Gastrocnemius medialis (tissue), 4 donors: Measurements from ENCODE around the gene HDC. TPM values are rescaled to one million over a fixed set of nuclear protein-coding genes. Genes with fewer than 3 reads are reported as not detected.

ENCODE experiments used
- ATAC-seq, 2 donors: fragments of 150-250 bp; one replicate each; pipeline ENCODE4 v1.9.1; 2016
- DNase-seq, 2 donors: peaks; one replicate each; pipeline ENCODE4 v3.0.0-alpha.2; 2019
- H3K27ac ChIP-seq, 4 donors: fragments of 200-600 bp; sonication (generic); 1 replicate in 1 of 4; 2 replicates in 3 of 4; pipeline ENCODE4 v1.5.1; 2016 to 2018; ENCODE audit warnings: mild to moderate bottlenecking in 2 of 4, moderate library complexity in 1 of 4
- H3K27me3 ChIP-seq, 3 donors: fragments of 200-600 bp; sonication (generic) in 2 of 3; 1 replicate in 1 of 3; 2 replicates in 2 of 3; pipeline versions ENCODE4 v1.5.1 to v1.6.0; 2016 to 2019; ENCODE audit warnings: mild to moderate bottlenecking in 1 of 3, moderate library complexity in 1 of 3
- H3K36me3 ChIP-seq, 2 donors: fragments of 200-600 bp; sonication (generic) in 1 of 2; one replicate each; pipeline ENCODE4 v1.5.1; 2017 to 2018
- H3K4me1 ChIP-seq, 2 donors: fragments of 200-600 bp; sonication (generic) in 1 of 2; one replicate each; pipeline ENCODE4 v1.5.1; 2016 to 2017; ENCODE audit warnings: mild to moderate bottlenecking in 2 of 2
- H3K4me3 ChIP-seq, 4 donors: fragments of 200-600 bp; sonication (generic) in 3 of 4; 1 replicate in 1 of 4; 2 replicates in 3 of 4; pipeline ENCODE4 v1.5.1; 2016 to 2019; ENCODE audit warnings: mild to moderate bottlenecking in 2 of 4
- H3K9me3 ChIP-seq, 3 donors: fragments of 200-600 bp; sonication (generic) in 2 of 3; 1 replicate in 1 of 3; 2 replicates in 2 of 3; pipeline ENCODE4 v1.5.1; 2016 to 2019
- POLR2A ChIP-seq, 2 donors: fragments of 450-650 bp; IDR thresholded peaks; one replicate each; pipeline ENCODE4 v1.6.1; 2017; ENCODE audit warnings: antibody characterized with exemption in 2 of 2, mild to moderate bottlenecking in 2 of 2, moderate library complexity in 2 of 2
- in situ Hi-C, 4 donors: fragments of 200-750 bp; cut with MboI; loops; one replicate each; pipeline versions ENCODE4 v1.15.0 to v1.8.0; 2017; ENCODE audit warnings: low sequenced_read_pairs in 4 of 4
- intact Hi-C: fragments of 100-400 bp; cut with DNase I; formaldehyde crosslinking; loops from one replicate; pipeline ENCODE4 v1.15.1; 2023; ENCODE audit warnings: low total_unique reads
- total RNA-seq, 4 donors: library from RNA; depleted of rRNA; stranded (reverse); fragments of >200 nt; gene quantifications; one replicate each; pipeline versions ENCODE4 v1.1.0 to v1.2.3, GENCODE V29; 2016
- TF ChIP-seq, protein P1 (sequence below), 5 experiments: fragments of 450-650 bp in 3 of 5; fragments of 200-600 bp in 2 of 5; sonication (generic) in 2 of 5; IDR thresholded peaks in 4 of 5; conservative IDR thresholded peaks in 1 of 5; 1 replicate in 4 of 5; 2 replicates in 1 of 5; pipeline ENCODE4 v1.5.1; 2016 to 2019; ENCODE audit warnings: antibody characterized with exemption in 5 of 5, mild to moderate bottlenecking in 3 of 5, moderate library complexity in 3 of 5

The HDC gene
- total RNA-seq, 4 donors from 2014 or later, result 0.09 to 0.20 TPM; not detected in 2

DNA sequence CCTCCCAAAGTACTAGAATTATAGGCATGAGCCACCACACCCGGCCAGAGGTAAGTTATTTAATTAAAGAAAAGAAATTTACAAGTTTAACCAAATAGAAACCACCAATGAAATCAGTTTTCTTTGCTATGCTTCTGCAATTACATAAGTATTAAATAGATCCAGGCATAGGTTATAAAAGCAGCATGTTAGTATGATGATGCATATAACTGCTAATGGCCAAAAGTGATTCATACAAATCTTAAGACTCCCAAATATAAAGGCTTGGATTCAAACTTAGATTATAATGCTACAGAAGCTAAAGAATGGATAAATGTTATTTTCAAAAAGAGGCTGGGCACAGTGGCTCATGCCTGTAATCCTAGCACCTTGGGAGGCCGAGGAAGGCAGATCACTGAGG, 32.8 kb upstream of the HDC start:
- in situ Hi-C loops, result no loop called here
- Histone ChIP-seq H3K4me3 (no peak overlapping the region), H3K36me3 (peaks cover 0 to 71% of the 10 kb centered on the region in 2 donors), H3K9me3 (no peaks in the 10 kb centered on the region), H3K27ac (no peak overlapping the region), H3K4me1 (no peaks in the 10 kb centered on the region), H3K27me3 (no peaks in the 10 kb centered on the region)
- no peak for TF ChIP-seq POLR2A (IDR thresholded peaks at IDR 0.05)
- TF ChIP-seq, protein P1, sequence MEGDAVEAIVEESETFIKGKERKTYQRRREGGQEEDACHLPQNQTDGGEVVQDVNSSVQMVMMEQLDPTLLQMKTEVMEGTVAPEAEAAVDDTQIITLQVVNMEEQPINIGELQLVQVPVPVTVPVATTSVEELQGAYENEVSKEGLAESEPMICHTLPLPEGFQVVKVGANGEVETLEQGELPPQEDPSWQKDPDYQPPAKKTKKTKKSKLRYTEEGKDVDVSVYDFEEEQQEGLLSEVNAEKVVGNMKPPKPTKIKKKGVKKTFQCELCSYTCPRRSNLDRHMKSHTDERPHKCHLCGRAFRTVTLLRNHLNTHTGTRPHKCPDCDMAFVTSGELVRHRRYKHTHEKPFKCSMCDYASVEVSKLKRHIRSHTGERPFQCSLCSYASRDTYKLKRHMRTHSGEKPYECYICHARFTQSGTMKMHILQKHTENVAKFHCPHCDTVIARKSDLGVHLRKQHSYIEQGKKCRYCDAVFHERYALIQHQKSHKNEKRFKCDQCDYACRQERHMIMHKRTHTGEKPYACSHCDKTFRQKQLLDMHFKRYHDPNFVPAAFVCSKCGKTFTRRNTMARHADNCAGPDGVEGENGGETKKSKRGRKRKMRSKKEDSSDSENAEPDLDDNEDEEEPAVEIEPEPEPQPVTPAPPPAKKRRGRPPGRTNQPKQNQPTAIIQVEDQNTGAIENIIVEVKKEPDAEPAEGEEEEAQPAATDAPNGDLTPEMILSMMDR (IDR thresholded peaks at IDR 0.05 in 4 of 5, conservative IDR thresholded peaks at IDR 0.05 in 1 of 5), result no peak
- no peak for DNase-seq
- intact Hi-C loops, result no loop called here
- no peak for ATAC-seq

- ATAC-seq, result no peak
- peaks cover 0 to 53% of the 10 kb centered on the region in 2 donors for H3K36me3 ChIP-seq
- intact Hi-C loops, result no loop called here
Observed at GRCh38 chr15:50295966-50296365, 30.4 kb upstream of the HDC start.

DNA sequence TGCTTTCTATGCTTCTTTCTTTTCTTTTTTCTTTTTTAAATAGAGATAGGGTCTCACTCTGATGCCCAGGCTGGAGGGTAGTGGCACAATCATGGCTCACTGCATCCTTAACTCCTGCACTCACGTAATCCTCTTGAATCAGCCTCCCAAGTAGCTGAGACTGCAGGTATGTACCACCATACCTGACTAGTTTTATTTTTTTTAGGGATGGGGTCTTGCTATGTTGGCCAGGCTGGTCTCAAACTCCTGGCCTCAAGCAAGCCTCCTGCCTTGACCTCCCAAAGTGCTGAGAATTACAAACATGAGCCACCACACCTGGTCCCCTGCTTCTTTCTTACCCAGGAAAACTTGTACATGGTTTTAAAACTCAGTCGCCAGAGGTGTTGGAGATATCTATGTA, 24.2 kb upstream of the HDC start:
- TF ChIP-seq POLR2A (IDR thresholded peaks at IDR 0.05), result no peak
- TF ChIP-seq, protein P1 (IDR thresholded peaks at IDR 0.05 in 4 of 5, conservative IDR thresholded peaks at IDR 0.05 in 1 of 5), result no peak
- intact Hi-C loops (no loop called here), in situ Hi-C loops (no loop called here)
- Histone ChIP-seq H3K36me3 (peaks cover 0 to 45% of the 10 kb centered on the region in 2 donors), H3K4me3 (no peak overlapping the region), H3K4me1 (no peaks in the 10 kb centered on the region), H3K27ac (no peak overlapping the region), H3K27me3 (no peaks in the 10 kb centered on the region), H3K9me3 (no peaks in the 10 kb centered on the region)
- DNase-seq (no peak), ATAC-seq (no peak)

More at GRCh38 chr15:50295966-50296365, 30.4 kb upstream of the HDC start:
- Histone ChIP-seq H3K27me3 (no peaks in the 10 kb centered on the region), H3K4me3 (no peak overlapping the region), H3K4me1 (no peaks in the 10 kb centered on the region), H3K27ac (no peak overlapping the region), H3K9me3 (no peaks in the 10 kb centered on the region)
- TF ChIP-seq, protein P1 (IDR thresholded peaks at IDR 0.05 in 4 of 5, conservative IDR thresholded peaks at IDR 0.05 in 1 of 5), result no peak
- TF ChIP-seq POLR2A (IDR thresholded peaks at IDR 0.05), result no peak
- no peak for DNase-seq
- in situ Hi-C loops, result no loop called here

- in situ Hi-C loops, result no loop called here
- Histone ChIP-seq H3K27ac (no peak overlapping the region), H3K4me1 (no peaks in the 10 kb centered on the region), H3K9me3 (no peaks in the 10 kb centered on the region), H3K36me3 (peaks cover 0 to 50% of the 10 kb centered on the region in 2 donors), H3K4me3 (no peak overlapping the region), H3K27me3 (no peaks in the 10 kb centered on the region)
- TF ChIP-seq, protein P1 (IDR thresholded peaks at IDR 0.05 in 4 of 5, conservative IDR thresholded peaks at IDR 0.05 in 1 of 5), result no peak
- TF ChIP-seq POLR2A (IDR thresholded peaks at IDR 0.05), result no peak
- DNase-seq (no peak), ATAC-seq (no peak)
- intact Hi-C loops, result no loop called here
Observed at GRCh38 chr15:50287324-50288116, 22.0 kb upstream of the HDC start.
